Measurements from ENCODE around the gene CAMKK1. TPM values are rescaled to one million over a fixed set of nuclear protein-coding genes. Genes with fewer than 3 reads are reported as not detected.

Gene CAMKK1
- total and polyA plus RNA-seq, 9 of the 15 experiments (the other 6 are each of a cell fraction or from before 2014, with no cell fraction given) = 0.34 to 7.5 (median 4.9) TPM

DNA sequence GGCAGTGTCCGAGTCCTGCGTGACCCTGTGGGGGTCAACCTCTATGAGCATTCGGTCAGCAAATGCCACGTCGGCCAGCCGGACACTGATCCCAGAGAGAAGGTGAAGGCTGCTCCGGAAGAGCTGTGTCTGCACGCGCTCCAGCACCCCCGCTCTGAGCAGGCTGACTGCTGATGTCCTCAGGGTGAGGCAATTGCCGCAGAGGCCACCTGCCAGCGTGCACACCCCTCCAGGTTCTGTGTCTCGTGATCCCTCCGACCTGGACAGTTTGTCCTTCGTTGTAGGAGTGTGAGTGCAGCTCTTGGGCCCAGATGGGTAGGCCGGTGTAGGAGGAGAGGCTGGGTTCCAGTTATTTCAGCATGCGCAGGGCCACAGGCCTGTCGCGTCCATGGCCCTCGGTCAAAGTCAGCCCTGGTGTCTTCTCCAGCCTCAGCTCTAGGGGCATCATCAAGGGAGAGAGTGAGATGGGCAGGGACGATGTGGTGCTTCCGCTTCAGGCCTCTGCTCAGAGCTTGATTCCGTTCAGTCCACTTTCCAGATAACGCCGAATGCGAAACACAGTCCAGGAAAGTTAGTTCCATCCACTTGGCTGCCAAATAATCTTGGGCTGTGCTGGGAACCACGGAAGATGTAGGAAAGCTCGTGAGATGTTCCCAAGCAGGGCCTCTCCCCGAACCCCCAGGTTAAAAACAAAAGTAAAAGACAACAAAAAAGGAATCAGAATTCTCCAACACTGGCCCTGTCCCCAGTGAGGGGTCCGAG is 31.7 kb downstream of the CAMKK1 start:
- intact Hi-C loops (cut with micrococcal nuclease) = no loop called here
- Histone ChIP-seq H3K27ac (ENCODE audit: extremely low read depth, low read depth, low read length) (no peak overlapping the region), H3K9me3 (replicated peaks; ENCODE audit: control insufficient read depth, insufficient read depth, low read depth, low read length) (no peaks in the 10 kb centered on the region), H3K27me3 (ENCODE audit: control insufficient read depth in 2 of 2, insufficient read depth in 2 of 2, low read length in 2 of 2) (no peaks in the 10 kb centered on the region), H3K9me1 (ENCODE audit: control insufficient read depth, insufficient read depth, low read length) (no peaks in the 10 kb centered on the region), H3K9ac (ENCODE audit: insufficient read depth in 1 of 2, low read depth in 2 of 2, low read length in 2 of 2) (no peak overlapping the region; a peak in 1 of 4 replicates), H3K36me3 (ENCODE audit: control insufficient read depth, insufficient read depth, low read length) (peaks cover 14% of the 10 kb centered on the region; the same call in 2 of the 3 replicates), H3K79me2 (ENCODE audit: control insufficient read depth, insufficient read depth, low read length) (no peaks in the 10 kb centered on the region), H2AFZ (ENCODE audit: low read depth, low read length) (no peak overlapping the region), H3K4me1 (replicated peaks in 1 of 2; ENCODE audit: control insufficient read depth in 2 of 2, insufficient read depth in 2 of 2, low read length in 2 of 2) (peaks cover 0 to 3% of the 10 kb centered on the region in 2 experiments; a peak in 2 of 5 replicates), H4K20me1 (replicated peaks; ENCODE audit: control insufficient read depth, insufficient read depth, low read length) (no peaks in the 10 kb centered on the region), H3K4me2 (ENCODE audit: insufficient read depth, low read length) (no peak overlapping the region), H3K4me3 (no peak overlapping the region)
- ChIA-PET POLR2A (interaction anchor here (0.6 kb wide), 1 partner anchor 1236 kb away, joined by 4 read pairs; no protein-coding TSS in a partner anchor), CTCF (ENCODE audit: low intra/inter-chr PET ratio) (no interaction called here)
- 94% methylated on average over 19 of the region's 30 CpGs for WGBS (ENCODE audit: insufficient coverage, low coverage, missing lambda C conversion rate)
- no peak for FAIRE-seq
- no peak for DNase-seq (ENCODE audit: extremely low read depth in 1 of 4, low spot score in 3 of 4)
- in situ Hi-C loops (cut with MboI) = no loop called here
- TF ChIP-seq HDAC1 (IDR thresholded peaks at IDR 0.05) (no peak), PRPF4 (IDR thresholded peaks at IDR 0.05; ENCODE audit: insufficient read depth, low read depth, low read length, poor library complexity, severe bottlenecking) (no peak), HLTF (IDR thresholded peaks at IDR 0.05) (no peak), POLR2G (IDR thresholded peaks at IDR 0.05; ENCODE audit: low read depth, low read length) (no peak), ESRRB (CRISPR knock-in tag; IDR thresholded peaks at IDR 0.05; ENCODE audit: borderline replicate concordance) (no peak), KLF16 (IDR thresholded peaks at IDR 0.05) (no peak), ESRRA (IDR thresholded peaks at IDR 0.05; ENCODE audit: borderline replicate concordance, low read depth) (no peak), MYNN (IDR thresholded peaks at IDR 0.05) (no peak), MYNN (CRISPR knock-in tag; IDR thresholded peaks at IDR 0.05) (no peak), XRCC3 (IDR thresholded peaks at IDR 0.05) (no peak)
- TF ChIP-seq, protein P1, sequence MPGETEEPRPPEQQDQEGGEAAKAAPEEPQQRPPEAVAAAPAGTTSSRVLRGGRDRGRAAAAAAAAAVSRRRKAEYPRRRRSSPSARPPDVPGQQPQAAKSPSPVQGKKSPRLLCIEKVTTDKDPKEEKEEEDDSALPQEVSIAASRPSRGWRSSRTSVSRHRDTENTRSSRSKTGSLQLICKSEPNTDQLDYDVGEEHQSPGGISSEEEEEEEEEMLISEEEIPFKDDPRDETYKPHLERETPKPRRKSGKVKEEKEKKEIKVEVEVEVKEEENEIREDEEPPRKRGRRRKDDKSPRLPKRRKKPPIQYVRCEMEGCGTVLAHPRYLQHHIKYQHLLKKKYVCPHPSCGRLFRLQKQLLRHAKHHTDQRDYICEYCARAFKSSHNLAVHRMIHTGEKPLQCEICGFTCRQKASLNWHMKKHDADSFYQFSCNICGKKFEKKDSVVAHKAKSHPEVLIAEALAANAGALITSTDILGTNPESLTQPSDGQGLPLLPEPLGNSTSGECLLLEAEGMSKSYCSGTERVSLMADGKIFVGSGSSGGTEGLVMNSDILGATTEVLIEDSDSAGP (CRISPR knock-in tag; IDR thresholded peaks at IDR 0.05) = no peak
- TF ChIP-seq, protein P2, sequence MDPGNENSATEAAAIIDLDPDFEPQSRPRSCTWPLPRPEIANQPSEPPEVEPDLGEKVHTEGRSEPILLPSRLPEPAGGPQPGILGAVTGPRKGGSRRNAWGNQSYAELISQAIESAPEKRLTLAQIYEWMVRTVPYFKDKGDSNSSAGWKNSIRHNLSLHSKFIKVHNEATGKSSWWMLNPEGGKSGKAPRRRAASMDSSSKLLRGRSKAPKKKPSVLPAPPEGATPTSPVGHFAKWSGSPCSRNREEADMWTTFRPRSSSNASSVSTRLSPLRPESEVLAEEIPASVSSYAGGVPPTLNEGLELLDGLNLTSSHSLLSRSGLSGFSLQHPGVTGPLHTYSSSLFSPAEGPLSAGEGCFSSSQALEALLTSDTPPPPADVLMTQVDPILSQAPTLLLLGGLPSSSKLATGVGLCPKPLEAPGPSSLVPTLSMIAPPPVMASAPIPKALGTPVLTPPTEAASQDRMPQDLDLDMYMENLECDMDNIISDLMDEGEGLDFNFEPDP (CRISPR knock-in tag; IDR thresholded peaks at IDR 0.05) = no peak
- TF ChIP-seq, protein P3, sequence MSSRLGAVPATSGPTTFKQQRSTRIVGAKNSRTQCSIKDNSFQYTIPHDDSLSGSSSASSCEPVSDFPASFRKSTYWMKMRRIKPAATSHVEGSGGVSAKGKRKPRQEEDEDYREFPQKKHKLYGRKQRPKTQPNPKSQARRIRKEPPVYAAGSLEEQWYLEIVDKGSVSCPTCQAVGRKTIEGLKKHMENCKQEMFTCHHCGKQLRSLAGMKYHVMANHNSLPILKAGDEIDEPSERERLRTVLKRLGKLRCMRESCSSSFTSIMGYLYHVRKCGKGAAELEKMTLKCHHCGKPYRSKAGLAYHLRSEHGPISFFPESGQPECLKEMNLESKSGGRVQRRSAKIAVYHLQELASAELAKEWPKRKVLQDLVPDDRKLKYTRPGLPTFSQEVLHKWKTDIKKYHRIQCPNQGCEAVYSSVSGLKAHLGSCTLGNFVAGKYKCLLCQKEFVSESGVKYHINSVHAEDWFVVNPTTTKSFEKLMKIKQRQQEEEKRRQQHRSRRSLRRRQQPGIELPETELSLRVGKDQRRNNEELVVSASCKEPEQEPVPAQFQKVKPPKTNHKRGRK (tag; IDR thresholded peaks at IDR 0.05) = no peak
- ATAC-seq = no peak
- no TSS peak for BruUV-seq (replicated peaks)
